Esophagus muscularis mucosa (tissue), 4 donors: ENCODE data around the gene GNL1. TPM values are rescaled to one million over a fixed set of nuclear protein-coding genes. Genes with fewer than 3 reads are reported as not detected.
"Not testable (repeated sequence)": the region's sequence is repeated elsewhere in the genome, so short reads cannot be mapped to it uniquely, and the experiment has no call there.

ENCODE experiments used
- DNase-seq: peaks from one replicate; pipeline ENCODE4 v3.0.0-alpha.2; 2017; ENCODE audit errors: extremely low spot score
- H3K27ac ChIP-seq, 4 donors: fragments of 200-600 bp; sonication (generic); replicated peaks in 1 of 4; 1 replicate in 3 of 4; 2 replicates in 1 of 4; pipeline ENCODE4 v1.5.1; 2016 to 2019; ENCODE audit warnings: mild to moderate bottlenecking in 1 of 4
- H3K27me3 ChIP-seq, 4 donors: fragments of 200-600 bp; sonication (generic); one replicate each; pipeline versions ENCODE4 v1.5.1 to v1.6.0; 2016 to 2019
- H3K36me3 ChIP-seq, 4 donors: fragments of 200-600 bp; sonication (generic); one replicate each; pipeline ENCODE4 v1.5.1; 2016 to 2019
- H3K4me1 ChIP-seq, 4 donors: fragments of 200-600 bp; sonication (generic); one replicate each; pipeline ENCODE4 v1.5.1; 2016 to 2019
- H3K4me3 ChIP-seq, 4 donors: fragments of 200-600 bp; sonication (generic); 1 replicate in 2 of 4; 2 replicates in 2 of 4; pipeline ENCODE4 v1.5.1; 2016 to 2019; ENCODE audit warnings: mild to moderate bottlenecking in 4 of 4, moderate library complexity in 1 of 4
- H3K9me3 ChIP-seq, 4 donors: fragments of 200-600 bp; sonication (generic); 1 replicate in 3 of 4; 2 replicates in 1 of 4; pipeline ENCODE4 v1.5.1; 2016 to 2019
- EP300 ChIP-seq: sonication (generic); formaldehyde crosslinking; IDR thresholded peaks from one replicate; pipeline ENCODE4 v1.6.1; 2017; ENCODE audit warnings: antibody characterized with exemption
- POLR2A ChIP-seq: fragments of 450-650 bp; IDR thresholded peaks from one replicate; pipeline ENCODE4 v1.6.1; 2017; ENCODE audit warnings: antibody characterized with exemption, moderate library complexity, mild to moderate bottlenecking, low read depth
- POLR2AphosphoS5 ChIP-seq, 2 donors: sonication (generic); formaldehyde crosslinking; IDR thresholded peaks; one replicate each; pipeline ENCODE4 v1.6.1; 2017; ENCODE audit warnings: antibody characterized with exemption in 2 of 2
- WGBS: methylation state at CpG from one replicate; pipeline ENCODE4 v1.1.5; 2018; 5-methylcytosine and 5-hydroxymethylcytosine counted together
- intact Hi-C: fragments of 100-400 bp; cut with DNase I; formaldehyde crosslinking; loops from one replicate; pipeline ENCODE4 v1.15.1; 2023
- total RNA-seq, 4 donors: library from RNA; depleted of rRNA; stranded (reverse); fragments of >200 nt; gene quantifications; one replicate each; pipeline versions ENCODE4 v1.1.0 to v1.2.1, GENCODE V29; 2016
- TF ChIP-seq, protein P1 (sequence below), 3 experiments: fragments of 200-600 bp in 2 of 3; fragments of 450-650 bp in 1 of 3; sonication (generic) in 2 of 3; IDR thresholded peaks; one replicate each; pipeline ENCODE4 v1.5.1; 2017 to 2019; ENCODE audit warnings: antibody characterized with exemption in 3 of 3, mild to moderate bottlenecking in 2 of 3, moderate library complexity in 1 of 3

The GNL1 gene
- total RNA-seq, 4 donors from 2014 or later, result 30.3 to 53.5 (median 36.1) TPM

DNA sequence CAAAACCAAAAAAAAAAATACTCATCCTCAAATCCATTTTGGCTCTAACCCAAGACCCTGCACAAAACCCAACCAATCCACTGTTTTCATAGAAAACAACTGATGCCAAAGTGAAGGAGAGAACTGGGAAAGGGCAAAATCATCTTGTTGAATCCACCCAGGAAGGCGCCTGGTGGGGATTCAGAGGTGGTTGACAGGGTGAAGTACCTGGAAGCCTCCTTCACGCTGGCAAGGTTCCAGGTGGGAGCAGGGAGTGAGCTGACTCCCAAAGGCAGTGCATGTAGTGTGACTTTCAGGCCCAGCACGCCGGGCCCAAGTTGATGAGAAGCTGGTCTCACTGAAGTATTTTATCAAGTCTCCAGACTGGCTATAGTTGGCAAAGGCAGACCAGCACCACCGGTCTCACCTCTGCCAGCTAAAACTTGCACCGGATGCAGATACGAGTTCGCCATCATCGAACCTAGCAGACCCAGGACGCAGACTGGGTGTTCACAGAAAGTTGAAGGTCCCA is 44.2 kb upstream of the GNL1 start:
- H3K4me1 ChIP-seq, result peaks cover 0 to 10% (median 2%) of the 10 kb centered on the region in 4 donors
- no peak for DNase-seq
- WGBS, result 58% methylated on average over 10 of the region's 10 CpGs
- H3K4me3 ChIP-seq, result no peak overlapping the region
- no peaks in the 10 kb centered on the region for H3K27me3 ChIP-seq
- no peaks in the 10 kb centered on the region for H3K9me3 ChIP-seq
- intact Hi-C loops, result no loop called here
- no peak overlapping the region for H3K27ac ChIP-seq
- TF ChIP-seq, protein P1, sequence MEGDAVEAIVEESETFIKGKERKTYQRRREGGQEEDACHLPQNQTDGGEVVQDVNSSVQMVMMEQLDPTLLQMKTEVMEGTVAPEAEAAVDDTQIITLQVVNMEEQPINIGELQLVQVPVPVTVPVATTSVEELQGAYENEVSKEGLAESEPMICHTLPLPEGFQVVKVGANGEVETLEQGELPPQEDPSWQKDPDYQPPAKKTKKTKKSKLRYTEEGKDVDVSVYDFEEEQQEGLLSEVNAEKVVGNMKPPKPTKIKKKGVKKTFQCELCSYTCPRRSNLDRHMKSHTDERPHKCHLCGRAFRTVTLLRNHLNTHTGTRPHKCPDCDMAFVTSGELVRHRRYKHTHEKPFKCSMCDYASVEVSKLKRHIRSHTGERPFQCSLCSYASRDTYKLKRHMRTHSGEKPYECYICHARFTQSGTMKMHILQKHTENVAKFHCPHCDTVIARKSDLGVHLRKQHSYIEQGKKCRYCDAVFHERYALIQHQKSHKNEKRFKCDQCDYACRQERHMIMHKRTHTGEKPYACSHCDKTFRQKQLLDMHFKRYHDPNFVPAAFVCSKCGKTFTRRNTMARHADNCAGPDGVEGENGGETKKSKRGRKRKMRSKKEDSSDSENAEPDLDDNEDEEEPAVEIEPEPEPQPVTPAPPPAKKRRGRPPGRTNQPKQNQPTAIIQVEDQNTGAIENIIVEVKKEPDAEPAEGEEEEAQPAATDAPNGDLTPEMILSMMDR (IDR thresholded peaks at IDR 0.05), result no peak
- TF ChIP-seq POLR2AphosphoS5 (IDR thresholded peaks at IDR 0.05), result peak in 1 of 2 donors; percentile 50
- peaks cover 51 to 64% (median 53%) of the 10 kb centered on the region in 4 donors for H3K36me3 ChIP-seq

DNA sequence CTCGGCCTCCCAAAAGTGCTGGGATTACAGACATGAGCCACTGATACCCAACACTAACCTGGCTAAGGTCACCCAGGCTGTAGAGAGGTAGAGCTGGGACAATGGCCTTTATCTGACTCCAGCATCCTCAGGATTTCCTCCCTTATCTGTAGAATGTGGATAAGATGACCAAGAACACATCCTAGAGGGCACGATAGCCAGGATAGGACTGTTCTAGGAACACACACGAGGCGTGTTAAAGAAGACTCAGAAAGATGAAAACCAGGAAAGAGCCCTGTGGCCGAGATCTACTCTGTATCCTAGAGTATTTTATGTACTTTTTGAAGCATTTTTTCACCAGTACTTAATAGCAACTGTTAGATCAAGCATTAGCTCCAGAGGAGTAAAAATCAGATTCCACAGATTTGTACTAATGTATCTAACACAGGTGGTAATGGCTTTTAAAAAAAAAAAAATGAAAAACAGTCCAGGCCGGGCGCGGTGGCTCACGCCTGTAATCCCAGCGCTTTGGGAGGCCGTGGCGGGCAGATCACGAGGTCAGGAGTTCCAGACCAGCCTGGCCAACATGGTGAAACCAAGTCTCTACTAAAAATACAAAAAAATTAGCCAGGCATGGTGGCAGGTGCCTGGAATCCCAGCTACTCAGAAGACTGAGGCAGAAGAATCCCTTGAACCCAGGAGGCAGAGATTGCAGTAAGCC is 43.5 kb upstream of the GNL1 start:
- TF ChIP-seq, protein P1 (IDR thresholded peaks at IDR 0.05), result no peak
- no peak for TF ChIP-seq POLR2AphosphoS5 (IDR thresholded peaks at IDR 0.05)
- no peak for TF ChIP-seq EP300
- no peak for TF ChIP-seq POLR2A
- Histone ChIP-seq H3K4me3 (no peak overlapping the region), H3K27ac (no peak overlapping the region), H3K9me3 (no peaks in the 10 kb centered on the region), H3K4me1 (peaks cover 0 to 10% (median 2%) of the 10 kb centered on the region in 4 donors), H3K36me3 (peaks cover 44 to 60% (median 49%) of the 10 kb centered on the region in 4 donors), H3K27me3 (no peaks in the 10 kb centered on the region)
- DNase-seq, result no peak
- intact Hi-C loops, result loop anchor here (5.0 kb wide), 2 partner anchors 57 to 117 kb away; no protein-coding TSS in a partner anchor
- WGBS, result 78% methylated on average over 13 of the region's 13 CpGs

GRCh38 chr6:30598912-30599624 is 42.8 kb upstream of the GNL1 start:
- TF ChIP-seq, protein P1 (IDR thresholded peaks at IDR 0.05), result no peak
- TF ChIP-seq EP300, result no peak
- TF ChIP-seq POLR2A, result no peak
- no peak for TF ChIP-seq POLR2AphosphoS5 (IDR thresholded peaks at IDR 0.05)

GRCh38 chr6:30597315-30598144 is 41.2 kb upstream of the GNL1 start:
- not testable (repeated sequence) for H3K27me3 ChIP-seq, H3K4me3 ChIP-seq, H3K4me1 ChIP-seq, H3K9me3 ChIP-seq, H3K27ac ChIP-seq
- peak; percentile 94 for DNase-seq
- intact Hi-C loops, result loop anchor here (5.0 kb wide), 2 partner anchors 55 to 115 kb away; no protein-coding TSS in a partner anchor
- 74% methylated on average over 15 of the region's 15 CpGs for WGBS
- peaks cover 38 to 59% (median 44%) of the 10 kb centered on the region in 4 donors for H3K36me3 ChIP-seq
- peak in 1 of 2 donors; percentile 43 for TF ChIP-seq POLR2AphosphoS5 (IDR thresholded peaks at IDR 0.05)
- TF ChIP-seq, protein P1 (IDR thresholded peaks at IDR 0.05), result peak; percentile 68 to 83 (median 83)

More at GRCh38 chr6:30598912-30599624, 42.8 kb upstream of the GNL1 start:
- intact Hi-C loops, result loop anchor here (5.0 kb wide), 2 partner anchors 57 to 117 kb away; no protein-coding TSS in a partner anchor
- no peaks in the 10 kb centered on the region for H3K9me3 ChIP-seq
- 71% methylated on average over 12 of the region's 12 CpGs for WGBS
- H3K4me3 ChIP-seq, result no peak overlapping the region
- no peaks in the 10 kb centered on the region for H3K27me3 ChIP-seq
- H3K27ac ChIP-seq, result no peak overlapping the region
- DNase-seq, result no peak
- peaks cover 0 to 10% (median 2%) of the 10 kb centered on the region in 4 donors for H3K4me1 ChIP-seq
- peaks cover 44 to 60% (median 49%) of the 10 kb centered on the region in 4 donors for H3K36me3 ChIP-seq
